GM12873 (cell line): ENCODE data around the gene TRAPPC3L.
A peak's percentile ranks its signal among the peaks of the same experiment; 100 is the strongest.

Experiments
- TF ChIP-seq, protein P1 (sequence below): IDR thresholded peaks from 2 replicates; pipeline ENCODE4 v1.5.1; 2012; ENCODE audit warnings: low read depth, mild to moderate bottlenecking, moderate library complexity, low read length, control low read depth; ENCODE audit not compliant: insufficient read depth; ENCODE audit errors: missing control alignments

Gene TRAPPC3L

DNA sequence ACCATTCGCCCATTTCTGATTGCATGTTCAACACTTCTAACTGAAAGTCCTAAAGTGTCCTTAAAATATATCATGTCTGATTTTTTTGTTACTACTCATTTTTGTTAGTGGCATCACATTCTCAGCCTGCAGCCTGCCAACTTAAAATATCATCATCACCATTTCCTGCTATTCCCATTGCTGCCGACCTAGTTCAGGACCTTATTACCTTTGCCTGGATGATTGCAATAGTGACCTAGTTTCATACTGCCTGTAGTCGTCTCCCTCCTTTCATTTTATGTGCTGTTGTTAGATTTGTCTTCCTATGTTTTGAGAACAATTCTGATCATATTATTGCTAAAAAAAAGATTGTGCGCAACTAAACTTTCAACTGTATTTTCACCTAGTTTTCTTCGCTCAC is 32.0 kb upstream of the TRAPPC3L start:
- TF ChIP-seq, protein P1, sequence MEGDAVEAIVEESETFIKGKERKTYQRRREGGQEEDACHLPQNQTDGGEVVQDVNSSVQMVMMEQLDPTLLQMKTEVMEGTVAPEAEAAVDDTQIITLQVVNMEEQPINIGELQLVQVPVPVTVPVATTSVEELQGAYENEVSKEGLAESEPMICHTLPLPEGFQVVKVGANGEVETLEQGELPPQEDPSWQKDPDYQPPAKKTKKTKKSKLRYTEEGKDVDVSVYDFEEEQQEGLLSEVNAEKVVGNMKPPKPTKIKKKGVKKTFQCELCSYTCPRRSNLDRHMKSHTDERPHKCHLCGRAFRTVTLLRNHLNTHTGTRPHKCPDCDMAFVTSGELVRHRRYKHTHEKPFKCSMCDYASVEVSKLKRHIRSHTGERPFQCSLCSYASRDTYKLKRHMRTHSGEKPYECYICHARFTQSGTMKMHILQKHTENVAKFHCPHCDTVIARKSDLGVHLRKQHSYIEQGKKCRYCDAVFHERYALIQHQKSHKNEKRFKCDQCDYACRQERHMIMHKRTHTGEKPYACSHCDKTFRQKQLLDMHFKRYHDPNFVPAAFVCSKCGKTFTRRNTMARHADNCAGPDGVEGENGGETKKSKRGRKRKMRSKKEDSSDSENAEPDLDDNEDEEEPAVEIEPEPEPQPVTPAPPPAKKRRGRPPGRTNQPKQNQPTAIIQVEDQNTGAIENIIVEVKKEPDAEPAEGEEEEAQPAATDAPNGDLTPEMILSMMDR = no peak

GRCh38 chr6:116575227-116575626 is 29.7 kb upstream of the TRAPPC3L start:
- TF ChIP-seq, protein P1 = no peak

DNA sequence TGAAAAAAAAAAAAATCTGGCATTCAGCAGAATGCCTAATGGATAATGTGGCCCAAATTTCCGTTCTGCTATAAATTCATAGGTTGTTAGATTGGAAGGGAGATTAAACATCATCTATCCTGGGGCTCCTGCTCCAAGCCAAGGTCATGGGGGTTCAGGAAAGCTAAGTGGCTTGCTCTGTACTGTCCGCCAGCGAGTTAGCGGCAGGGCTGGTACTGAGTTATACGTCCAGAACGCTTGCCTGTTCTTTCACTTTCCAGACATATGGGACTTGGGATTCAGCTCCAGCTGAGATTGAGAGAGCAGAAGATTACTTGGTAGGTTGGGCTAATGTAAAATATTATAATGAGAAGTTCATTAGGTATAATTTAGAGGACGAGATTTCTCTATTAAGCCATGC is 26.7 kb upstream of the TRAPPC3L start:
- TF ChIP-seq, protein P1 = no peak

DNA sequence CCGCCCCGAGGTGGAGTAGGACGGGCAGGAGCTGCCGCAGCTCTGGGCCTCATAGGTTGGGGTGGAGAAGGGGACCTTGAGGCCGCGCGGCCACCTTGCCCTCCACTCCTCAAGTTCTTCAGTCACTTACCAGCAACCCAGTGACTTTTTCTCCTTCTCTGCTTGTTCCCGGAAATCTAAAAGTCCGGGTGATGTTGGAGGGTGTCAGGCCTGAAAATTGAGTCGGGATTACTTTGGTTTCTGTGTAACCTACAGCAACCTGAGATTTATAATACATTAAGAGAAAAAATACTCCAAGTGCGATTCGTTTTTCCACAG is 26.2 kb upstream of the TRAPPC3L start:
- TF ChIP-seq, protein P1 = no peak

GRCh38 chr6:116570856-116571682 is 25.6 kb upstream of the TRAPPC3L start, which contains the start of gene RWDD1:
Gene RWDD1, plus strand, starts transcription at chr6:116571504. Its CDS starts 79 bp downstream, at chr6:116571583.
- TF ChIP-seq, protein P1 = peak; percentile 15

DNA sequence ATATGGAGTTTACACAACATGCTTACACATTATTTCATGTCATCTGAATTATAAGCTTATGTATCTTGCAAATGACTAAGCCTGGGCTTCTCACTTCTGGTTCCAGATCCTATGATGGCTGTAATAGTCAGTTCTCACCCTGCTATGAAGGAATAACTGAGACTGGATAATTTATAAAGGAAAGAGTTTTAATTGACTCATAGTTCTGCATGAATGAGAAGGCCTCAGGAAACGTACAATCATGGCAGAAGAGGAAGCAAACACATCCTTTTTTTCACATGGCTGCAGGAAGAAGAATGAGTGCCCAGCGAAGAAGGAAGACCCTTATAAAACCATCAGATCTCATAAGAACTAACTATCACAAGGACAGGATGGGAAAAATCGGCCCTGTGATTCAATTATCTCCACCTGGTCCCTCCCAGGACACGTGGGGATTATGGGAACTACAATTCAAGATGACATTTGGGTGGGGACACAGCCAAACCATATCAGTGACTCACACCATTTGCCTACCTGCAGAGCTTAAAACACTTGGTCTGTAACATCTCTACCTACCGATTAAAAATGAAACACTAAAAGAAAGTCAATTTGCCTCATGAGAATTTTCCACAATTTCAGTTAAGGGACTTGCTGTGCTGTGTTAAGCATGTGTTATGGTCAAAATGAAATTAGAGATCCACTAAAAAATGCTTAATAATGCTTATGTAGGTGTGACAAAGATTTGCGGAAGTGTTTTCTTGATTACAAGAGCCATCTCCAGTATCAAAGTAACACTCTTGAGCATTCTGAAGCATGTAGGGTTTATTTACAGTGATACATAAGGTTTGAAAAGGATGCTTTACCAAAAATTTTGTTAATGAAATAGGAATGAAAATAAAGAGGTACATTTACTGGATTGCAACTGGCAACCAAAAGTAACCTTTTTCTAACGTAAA is 23.6 kb upstream of the TRAPPC3L start:
- TF ChIP-seq, protein P1 = no peak

DNA sequence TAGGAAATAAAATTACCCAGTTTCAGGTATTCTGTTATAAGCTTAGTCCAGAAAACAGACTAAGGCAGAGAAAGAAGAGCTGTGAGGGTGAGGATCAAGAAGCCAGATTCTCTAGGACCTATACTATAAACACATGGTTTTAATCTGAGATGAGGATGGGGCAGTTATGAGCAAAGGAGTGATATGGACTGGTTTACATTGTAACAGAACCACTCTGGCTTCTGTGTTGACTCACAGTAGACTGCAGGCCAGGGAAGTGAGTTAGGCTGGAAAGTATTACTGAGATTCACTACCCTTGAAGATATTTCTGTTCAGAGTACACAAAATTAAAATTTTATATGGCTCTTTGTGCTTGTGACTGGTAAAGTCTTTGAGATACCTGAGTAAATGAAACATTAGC is 22.6 kb upstream of the TRAPPC3L start:
- TF ChIP-seq, protein P1 = no peak
